ENCODE measurements around the gene LMCD1.

DNA sequence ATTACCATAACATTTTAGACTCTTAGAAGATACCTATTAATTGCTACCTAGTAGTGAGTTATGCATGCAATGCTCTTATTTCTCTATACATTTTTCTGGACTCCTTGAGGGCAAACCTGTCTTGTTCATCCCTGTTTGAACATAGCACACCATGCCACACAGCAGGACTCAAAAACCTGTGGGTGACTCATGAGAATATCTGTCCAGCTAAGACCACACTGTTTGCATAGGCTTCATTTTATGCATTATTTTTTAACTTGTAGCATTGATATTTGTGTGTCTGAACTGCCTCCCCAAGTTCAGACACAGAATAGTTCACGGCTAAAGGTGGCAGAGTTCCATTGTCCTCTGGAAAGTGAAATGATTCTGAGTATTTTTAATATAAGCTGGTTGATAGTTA, 1.8 kb downstream of the LMCD1 start:
- TF ChIP-seq RAD21 (IDR thresholded peaks at IDR 0.05; ENCODE audit: low read depth) = no peak
- TF ChIP-seq ZBTB7A (IDR thresholded peaks at IDR 0.05; ENCODE audit: low read depth) = no peak
- no peak for TF ChIP-seq FOXM1 (IDR thresholded peaks at IDR 0.05; ENCODE audit: borderline replicate concordance, low read depth)
- TF ChIP-seq CREB1 (IDR thresholded peaks at IDR 0.05; ENCODE audit: low read depth) = no peak
- TF ChIP-seq, protein P1, sequence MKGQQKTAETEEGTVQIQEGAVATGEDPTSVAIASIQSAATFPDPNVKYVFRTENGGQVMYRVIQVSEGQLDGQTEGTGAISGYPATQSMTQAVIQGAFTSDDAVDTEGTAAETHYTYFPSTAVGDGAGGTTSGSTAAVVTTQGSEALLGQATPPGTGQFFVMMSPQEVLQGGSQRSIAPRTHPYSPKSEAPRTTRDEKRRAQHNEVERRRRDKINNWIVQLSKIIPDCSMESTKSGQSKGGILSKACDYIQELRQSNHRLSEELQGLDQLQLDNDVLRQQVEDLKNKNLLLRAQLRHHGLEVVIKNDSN (IDR thresholded peaks at IDR 0.05) = no peak
- TF ChIP-seq NFIC (IDR thresholded peaks at IDR 0.05) = no peak
- TF ChIP-seq TEAD4 (IDR thresholded peaks at IDR 0.05) = no peak
- no peak for TF ChIP-seq EP300 (IDR thresholded peaks at IDR 0.05; ENCODE audit: borderline replicate concordance)
- TF ChIP-seq, protein P2, sequence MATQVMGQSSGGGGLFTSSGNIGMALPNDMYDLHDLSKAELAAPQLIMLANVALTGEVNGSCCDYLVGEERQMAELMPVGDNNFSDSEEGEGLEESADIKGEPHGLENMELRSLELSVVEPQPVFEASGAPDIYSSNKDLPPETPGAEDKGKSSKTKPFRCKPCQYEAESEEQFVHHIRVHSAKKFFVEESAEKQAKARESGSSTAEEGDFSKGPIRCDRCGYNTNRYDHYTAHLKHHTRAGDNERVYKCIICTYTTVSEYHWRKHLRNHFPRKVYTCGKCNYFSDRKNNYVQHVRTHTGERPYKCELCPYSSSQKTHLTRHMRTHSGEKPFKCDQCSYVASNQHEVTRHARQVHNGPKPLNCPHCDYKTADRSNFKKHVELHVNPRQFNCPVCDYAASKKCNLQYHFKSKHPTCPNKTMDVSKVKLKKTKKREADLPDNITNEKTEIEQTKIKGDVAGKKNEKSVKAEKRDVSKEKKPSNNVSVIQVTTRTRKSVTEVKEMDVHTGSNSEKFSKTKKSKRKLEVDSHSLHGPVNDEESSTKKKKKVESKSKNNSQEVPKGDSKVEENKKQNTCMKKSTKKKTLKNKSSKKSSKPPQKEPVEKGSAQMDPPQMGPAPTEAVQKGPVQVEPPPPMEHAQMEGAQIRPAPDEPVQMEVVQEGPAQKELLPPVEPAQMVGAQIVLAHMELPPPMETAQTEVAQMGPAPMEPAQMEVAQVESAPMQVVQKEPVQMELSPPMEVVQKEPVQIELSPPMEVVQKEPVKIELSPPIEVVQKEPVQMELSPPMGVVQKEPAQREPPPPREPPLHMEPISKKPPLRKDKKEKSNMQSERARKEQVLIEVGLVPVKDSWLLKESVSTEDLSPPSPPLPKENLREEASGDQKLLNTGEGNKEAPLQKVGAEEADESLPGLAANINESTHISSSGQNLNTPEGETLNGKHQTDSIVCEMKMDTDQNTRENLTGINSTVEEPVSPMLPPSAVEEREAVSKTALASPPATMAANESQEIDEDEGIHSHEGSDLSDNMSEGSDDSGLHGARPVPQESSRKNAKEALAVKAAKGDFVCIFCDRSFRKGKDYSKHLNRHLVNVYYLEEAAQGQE (IDR thresholded peaks at IDR 0.05; ENCODE audit: low read depth) = no peak
- no peak for TF ChIP-seq TCF12 (IDR thresholded peaks at IDR 0.05; ENCODE audit: low read depth)

Data from Ishikawa (cell line).